GM21515 (cell line): Measurements from ENCODE around the gene BSCL2.
"Not testable (repeated sequence)": the region's sequence is repeated elsewhere in the genome, so short reads cannot be mapped to it uniquely, and the experiment has no call there.

ENCODE experiments used
- ATAC-seq: cut with Tn5 transposase; IDR thresholded peaks from one replicate; pipeline ENCODE4 v1.9.1; 2021; ENCODE audit not compliant: unreplicated experiment

BSCL2 gene

DNA sequence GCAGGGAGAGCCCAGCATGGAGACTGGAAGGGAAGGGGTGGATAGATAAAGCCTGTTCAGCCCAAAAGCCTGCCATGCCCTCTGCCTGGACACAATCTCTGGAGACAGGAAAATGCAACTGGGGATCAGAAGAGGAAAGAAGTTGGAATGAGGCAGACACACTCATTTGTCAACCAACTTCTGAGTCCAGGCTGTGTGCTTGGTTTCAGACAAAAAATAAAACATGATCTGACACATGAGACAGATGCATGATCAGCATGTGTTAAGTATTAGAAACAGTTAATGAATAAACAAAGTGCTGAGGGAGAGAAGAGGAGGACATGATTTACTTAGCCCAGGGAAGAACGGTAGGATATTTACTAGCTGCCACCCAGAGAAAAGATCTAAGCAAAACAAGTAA lies 18.7 kb downstream of the BSCL2 start:
- no peak for ATAC-seq

DNA sequence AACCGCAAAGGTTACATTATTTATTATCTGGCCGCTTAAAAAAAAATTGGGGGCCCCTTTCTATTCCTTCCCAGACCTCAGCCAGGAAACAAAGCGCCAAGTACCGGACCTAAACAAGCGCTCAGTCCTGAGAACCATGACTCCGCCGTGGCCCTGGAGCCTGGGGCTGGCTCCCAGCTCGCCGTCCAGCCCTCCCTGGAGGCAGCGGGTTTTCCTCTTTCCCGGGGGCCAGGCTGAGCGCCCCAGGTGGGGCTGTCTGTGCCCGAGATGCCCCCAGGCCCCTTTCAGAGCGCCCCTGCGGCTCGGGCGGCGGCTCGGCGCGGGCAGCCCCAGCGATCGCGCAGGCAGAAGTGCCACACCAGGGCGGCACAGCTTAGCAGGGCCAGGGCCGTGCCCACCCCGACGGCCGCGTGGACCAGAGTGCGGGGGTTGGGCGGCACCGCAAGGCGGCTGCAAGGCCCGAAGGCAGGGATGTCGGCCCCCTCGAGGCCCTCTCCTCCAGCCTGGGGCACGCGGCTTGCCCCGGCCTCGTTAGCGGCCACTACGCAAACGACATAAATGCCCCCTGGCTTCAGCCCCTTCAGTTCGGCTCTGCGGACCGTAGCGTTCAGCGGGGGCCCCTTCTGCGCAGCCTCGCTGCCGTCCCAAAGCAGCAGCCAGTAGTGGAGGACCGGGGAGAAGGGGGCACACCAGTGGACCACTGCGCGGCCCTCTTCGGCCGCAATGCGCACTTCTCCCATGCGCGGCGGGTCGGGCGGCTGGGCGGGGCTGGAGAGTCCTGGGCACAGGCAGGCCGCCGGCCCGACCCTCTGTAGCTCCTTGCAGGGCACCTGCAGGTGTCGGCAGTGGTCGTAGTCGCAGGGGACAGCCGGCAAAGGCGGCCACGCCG lies 19.5 kb downstream of the BSCL2 start:
- no peak for ATAC-seq

DNA sequence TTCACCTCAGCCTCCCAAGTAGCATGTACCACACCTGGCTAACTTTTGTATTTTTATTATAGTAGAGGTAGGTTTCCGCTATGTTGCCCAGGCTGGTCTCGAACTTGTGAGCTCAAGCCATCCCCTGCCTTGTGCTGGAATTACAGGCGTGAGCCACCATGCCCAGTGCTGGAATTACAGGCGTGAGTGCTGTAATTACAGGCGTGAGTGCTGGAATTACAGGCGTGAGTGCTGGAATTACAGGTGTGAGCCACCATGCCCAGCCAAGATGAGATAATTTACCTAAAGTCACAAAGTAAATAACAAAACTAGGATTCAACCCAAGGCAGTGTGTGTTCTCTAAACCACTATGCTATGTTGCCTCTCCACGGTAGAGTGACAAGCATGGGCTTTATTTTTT lies 24.7 kb downstream of the BSCL2 start:
- ATAC-seq = no peak

DNA sequence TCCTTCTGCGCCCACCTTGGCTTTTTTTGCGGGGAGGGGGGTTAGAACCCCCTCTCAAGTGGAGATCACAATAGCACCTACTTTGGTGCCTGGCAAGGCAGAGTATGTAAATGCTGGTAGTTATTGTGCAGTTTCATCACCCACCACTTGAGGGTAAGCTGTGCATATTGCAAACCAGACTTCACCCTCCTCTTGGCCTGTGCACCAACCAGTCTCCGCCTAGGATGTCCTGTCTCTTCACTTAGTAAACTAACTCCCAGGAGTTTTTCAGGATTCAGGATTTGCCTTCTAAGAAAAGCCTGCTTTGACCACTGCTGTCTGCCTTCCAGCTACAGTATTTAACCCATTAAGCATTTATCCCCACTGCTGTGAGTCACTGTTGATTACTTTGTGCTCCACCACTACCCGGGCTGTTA lies 26.4 kb downstream of the BSCL2 start:
- ATAC-seq = no peak

DNA sequence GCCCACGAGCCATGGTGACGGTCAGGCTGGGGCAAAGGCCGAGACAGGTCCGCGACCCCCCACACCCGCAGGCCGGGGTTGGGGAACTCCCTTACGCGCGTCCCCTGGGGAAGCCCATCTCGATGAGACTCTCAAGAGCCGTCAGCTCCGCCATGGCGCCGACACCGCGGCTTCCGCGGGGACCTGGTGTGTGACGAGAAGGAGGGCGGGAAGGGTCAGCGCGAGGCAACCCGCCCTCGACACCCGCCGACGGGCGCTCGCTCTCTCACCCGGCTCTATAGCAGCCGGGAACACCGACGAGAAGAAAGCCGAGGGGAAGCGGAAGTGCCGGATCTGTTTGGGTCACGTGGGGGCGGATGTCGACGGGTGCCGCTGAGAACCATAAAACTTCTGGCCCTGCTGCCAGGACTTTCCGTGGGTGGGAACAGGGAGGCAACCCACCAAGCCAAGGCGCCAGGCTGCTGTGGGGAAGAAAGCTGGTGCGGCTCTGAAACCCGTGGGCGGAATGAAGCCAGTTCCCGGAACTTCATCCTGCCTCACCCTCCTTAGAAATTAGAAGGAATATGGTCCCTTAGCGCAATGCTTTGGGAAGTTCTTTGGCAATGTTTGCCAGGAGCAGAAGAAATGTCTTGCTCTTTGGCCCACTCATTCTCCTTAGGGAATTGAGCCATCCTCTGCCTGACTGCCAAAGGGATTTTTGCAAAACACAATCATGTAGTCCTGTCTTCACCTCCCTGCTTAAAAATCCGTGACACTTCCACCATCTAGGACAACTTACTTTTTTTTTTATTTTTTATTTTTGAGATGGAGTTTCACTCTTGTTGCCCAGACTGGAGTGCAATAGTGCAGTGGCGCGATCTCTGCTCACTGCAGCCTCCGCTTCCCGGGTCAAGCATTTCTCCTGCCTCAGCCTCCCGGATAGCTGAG lies 28.2 kb downstream of the BSCL2 start, which contains the start of gene UBXN1:
TSS of gene UBXN1 (minus strand) at position 304 of the 927 bp plus-strand sequence. CDS start at position 154, 150 bp downstream.
- peak; percentile 65 for ATAC-seq

DNA sequence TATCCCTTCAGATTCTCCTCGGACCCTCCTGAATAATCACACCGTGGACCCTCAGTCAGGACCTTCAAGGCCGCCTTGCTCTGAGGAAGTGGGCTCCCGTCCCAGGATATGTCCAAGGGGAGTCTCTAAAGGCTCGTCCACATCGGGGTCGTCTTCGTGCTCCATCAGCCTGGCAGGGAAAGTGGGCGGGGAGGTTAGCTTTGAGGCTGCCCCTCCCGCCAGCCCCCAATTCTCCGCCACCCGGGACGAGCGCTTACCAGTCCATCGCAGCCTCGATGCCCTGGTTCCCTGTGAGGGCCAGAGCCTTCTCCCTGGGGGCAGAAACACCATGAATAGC lies 28.8 kb downstream of the BSCL2 start:
- ATAC-seq = no peak

DNA sequence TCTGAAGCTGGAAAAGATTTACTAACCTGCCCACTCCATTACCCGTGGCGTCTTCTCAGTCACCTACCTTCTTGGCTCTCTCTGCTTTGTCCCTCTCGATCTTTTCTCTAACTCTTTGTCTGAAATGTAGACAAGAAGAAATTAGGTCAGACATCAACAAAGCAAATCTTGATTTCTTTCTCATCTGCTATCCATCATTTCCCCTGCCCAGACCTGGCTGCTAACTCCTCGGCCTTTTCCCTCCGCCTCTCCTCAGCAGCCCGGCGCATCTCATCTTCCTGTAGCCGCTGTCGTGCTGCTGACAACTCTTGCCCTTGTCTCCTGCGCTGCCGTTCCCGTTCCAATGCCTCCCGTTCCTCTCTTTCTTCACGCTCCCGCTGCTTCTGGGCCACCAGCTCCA lies 29.5 kb downstream of the BSCL2 start:
- ATAC-seq = no peak

DNA sequence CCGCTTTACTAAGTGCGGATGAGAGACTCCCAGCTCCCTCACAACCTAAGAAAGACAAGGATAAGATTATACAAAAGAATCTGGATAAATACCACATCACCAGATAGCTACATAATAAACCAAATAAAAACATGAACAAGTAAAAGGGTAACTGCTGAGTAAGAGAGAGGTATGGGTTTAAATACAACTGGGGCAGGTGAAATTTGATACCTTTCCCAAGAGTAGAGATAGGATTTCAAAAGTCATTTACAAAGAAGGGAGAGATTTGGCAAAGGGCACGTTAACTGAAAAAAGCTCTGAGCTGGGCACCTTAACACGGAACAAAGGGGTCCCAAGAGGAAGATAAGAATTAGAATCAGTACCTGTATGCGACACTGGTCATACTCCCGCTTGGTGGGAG lies 30.1 kb downstream of the BSCL2 start:
- no peak for ATAC-seq

DNA sequence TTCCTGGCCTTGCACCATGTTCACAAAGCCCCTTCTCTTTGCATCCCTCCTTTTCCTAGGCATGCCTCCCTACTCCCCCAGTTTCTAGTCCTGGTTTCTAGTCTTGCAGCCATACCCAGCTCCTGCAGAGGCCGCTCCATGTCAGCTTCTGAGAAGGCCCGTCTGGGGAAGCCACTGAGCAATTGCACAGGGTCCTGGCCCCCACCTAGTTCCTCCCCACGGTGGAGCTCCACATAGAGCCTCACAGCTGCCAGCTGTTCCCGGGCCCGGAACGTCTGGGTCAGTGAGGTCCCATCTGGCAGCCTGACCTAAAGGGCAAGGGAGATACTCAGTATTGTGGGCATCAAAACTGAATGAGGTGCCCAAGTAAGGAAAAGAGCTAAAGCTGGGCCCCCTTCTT lies 30.5 kb downstream of the BSCL2 start:
- no peak for ATAC-seq

DNA sequence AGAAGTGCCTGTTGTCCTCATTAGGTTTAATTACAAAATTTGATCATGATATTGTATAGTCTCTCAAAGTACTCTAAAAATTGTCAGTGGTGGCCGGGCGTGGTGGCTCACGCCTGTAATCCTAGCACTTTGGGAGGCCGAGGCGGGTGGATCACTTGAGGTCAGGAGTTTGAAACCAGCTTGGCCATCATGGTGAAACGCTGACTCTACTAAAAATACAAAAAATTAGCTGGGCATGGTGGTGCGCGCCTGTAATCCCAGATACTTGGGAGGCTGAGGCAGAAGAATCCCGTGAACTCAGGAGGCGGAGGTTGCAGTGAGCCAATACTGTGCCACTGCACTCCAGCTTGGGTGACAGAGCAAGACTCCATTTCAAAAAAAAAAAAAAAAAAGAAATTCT lies 31.8 kb downstream of the BSCL2 start:
- not testable (repeated sequence) for ATAC-seq

DNA sequence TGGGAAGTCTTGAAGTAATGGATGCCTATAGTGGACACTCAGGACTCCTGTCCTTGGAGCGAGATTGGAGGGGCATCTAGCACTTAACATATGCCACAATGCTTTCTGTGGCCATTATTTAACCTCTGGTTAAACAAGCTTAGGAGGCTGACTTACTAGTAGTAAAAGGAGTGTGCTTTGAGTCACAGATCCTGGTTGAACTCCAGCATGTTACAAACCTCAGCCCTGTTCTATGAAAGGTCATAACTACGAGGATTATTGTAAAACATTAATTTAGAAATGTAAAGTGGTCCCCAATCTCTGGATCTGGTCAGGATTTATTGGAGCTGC lies 34.1 kb downstream of the BSCL2 start:
- no peak for ATAC-seq

DNA sequence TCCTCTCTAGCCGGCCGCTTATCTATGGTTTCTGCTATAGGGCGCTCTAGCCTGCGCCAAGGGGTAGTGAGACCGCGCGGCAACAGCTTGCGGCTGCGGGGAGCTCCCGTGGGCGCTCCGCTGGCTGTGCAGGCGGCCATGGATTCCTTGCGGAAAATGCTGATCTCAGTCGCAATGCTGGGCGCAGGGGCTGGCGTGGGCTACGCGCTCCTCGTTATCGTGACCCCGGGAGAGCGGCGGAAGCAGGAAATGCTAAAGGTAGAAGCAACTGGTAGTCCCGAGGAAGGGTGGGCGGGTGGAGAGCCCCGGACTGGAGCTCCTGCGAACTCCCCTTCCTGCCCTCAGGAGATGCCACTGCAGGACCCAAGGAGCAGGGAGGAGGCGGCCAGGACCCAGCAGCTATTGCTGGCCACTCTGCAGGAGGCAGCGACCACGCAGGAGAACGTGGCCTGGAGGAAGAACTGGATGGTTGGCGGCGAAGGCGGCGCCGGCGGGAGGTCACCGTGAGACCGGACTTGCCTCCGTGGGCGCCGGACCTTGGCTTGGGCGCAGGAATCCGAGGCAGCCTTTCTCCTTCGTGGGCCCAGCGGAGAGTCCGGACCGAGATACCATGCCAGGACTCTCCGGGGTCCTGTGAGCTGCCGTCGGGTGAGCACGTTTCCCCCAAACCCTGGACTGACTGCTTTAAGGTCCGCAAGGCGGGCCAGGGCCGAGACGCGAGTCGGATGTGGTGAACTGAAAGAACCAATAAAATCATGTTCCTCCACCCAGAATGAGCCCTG lies 35.4 kb downstream of the BSCL2 start, which contains the start of the genes LBHD1 and UQCC3:
TSS of gene LBHD1 (minus strand) at position 660 of the 782 bp plus-strand sequence. CDS start 2,236 bp downstream, outside the sequence.
TSS of gene UQCC3 (plus strand) at position 66 of the 782 bp plus-strand sequence. CDS start at position 139, 73 bp downstream.
- ATAC-seq = peak; percentile 45

DNA sequence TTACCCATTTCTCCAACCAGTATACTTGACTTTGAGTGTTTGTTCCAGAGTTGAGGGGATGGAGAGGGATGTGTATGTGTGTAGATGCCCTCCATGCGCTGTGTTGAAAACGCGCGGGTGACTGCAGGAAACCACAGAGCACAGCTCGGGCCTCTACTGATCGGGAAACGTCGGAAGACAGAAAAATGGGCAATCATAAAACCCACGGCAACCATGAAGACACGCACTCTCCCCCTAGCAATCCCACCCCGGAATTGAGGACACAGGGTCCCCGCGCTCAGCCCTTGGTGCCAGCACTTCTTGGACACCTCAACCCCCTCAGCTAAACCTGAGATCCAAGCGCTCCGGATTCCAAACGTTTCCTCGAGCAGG lies 36.0 kb downstream of the BSCL2 start:
- ATAC-seq = peak; percentile 21

DNA sequence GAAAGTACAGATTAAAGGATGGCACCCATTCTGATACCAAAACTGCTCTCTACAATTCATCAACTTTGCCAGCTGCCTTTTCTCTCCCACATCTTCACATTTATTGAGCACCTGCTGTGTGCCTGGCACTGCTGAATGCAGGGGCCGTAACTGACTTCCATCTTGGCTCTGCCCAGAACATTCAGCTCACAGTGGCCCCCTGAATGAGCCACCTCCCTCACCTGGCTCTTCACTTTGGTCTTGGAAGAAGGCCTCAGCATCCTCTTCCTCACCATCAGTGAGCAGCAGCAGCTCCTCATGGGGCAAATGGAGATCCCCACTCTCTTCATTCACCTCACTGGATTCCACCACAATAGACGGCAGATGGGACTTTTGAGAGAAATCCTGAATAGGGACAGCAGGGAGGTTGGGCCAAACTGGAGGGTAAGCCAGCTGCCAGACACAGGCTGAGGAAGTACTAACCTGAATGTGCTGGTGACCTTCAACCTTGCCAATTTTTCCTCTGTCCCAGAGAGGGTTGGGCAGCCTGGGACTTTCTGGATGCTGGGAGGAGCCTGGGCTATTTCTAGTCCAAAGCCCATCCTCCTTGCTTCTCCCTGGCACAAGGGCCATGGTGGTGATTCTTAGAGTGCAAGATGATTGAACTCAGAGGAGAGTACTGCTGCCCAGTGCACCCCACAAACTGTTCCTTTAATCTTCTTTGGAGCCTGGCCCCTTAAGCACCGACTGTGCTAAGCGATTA lies 37.6 kb downstream of the BSCL2 start:
- ATAC-seq = no peak

DNA sequence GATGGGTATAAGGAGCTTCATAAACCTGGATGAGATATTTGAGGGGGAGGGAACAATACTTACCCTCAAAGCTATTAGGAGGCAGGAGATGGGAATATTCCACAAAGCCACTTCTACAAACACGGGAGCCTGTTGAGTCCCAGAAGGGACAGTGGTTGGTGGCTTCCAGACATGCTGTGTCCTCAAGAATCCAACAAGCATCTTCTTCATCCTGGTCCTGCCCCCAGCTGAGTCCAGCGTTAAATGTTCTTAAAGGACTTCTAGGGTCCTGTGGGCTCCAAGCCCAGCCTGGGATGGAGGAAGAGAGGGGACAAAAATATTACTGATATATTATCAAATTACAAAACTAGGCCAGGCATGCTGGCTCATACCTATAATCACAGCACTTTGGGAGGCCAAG lies 39.8 kb downstream of the BSCL2 start:
- ATAC-seq = no peak

DNA sequence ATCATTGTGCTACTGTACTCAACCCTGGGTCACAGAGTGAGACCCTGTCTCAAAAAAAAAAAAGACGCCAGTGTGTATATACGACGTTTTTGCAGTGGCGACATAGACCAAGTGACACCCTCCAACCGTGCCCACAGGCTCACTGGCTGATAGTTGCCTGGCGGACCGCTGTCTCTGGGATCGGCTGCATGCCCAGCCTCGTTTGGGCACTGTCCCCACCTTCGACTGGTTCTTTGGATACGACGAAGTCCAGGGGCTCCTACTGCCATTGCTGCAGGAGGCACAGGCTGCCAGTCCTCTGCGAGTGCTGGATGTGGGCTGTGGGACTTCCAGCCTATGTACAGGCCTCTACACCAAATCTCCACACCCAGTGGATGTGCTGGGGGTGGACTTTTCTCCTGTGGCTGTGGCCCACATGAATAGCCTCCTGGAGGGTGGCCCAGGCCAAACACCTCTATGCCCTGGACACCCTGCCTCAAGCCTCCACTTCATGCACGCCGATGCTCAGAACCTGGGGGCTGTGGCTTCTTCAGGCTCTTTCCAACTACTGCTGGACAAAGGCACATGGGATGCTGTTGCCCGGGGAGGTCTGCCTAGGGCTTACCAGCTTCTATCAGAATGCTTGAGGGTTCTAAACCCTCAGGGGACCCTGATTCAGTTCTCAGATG lies 40.8 kb downstream of the BSCL2 start:
- ATAC-seq = no peak

DNA sequence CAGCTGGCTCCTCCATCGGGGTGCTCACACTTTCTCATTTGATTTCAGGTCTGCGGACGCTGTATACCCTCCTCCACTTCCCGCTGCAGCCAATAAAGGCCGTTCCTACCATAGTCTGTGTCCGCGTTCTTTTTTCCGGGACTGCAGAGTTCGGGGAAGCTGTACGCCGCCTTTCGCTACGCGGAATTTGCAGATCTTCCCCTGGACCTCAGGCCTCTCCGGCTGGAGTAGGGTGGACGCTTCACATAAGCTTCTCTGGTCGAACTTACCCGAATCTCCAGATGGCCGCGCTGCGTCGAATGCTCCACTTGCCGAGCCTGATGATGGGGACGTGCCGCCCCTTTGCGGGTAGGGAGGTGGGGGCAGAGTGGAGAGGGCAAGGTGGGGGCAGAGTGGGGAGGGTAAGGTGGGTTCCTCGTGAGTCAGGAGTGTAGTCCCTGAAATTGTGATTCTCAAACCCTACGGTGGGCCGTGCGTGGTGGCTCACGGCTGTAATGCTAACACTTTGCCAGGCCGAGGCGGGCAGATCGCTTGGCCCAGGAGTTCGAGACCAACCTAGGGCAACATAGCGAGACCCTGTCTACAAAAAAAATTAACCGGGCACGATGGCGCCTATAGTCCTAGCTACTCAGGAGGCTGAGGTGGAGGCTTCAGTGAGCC lies 41.5 kb downstream of the BSCL2 start:
- peak; percentile 24 for ATAC-seq

DNA sequence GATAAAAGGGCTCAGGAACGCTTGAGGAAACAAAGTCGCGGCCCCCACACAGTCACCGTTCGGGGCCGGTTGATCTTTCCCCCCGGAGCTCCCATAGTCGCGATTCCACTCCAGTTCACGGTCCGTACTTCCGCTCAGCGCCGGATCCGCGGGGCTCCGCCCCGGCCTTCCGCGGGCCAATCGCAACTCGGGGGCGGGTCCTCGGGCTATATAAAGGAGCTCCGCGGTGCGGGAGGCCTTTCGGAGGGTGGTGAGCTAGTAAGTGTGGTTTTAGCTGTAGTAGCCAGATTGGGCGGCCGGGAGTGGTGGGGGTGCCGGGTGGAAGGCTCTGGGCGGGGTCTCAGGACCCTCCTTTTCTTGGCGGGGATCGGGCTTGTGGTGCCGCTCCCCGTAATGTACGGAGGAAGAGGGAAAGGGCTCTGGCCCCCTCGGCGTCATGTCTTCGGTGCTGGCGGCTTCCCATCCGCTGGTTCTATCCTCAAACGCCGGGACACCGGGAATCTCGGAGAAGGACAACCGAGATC lies 42.1 kb downstream of the BSCL2 start, which contains the start of the genes C11orf98 and CSKMT:
TSS of gene C11orf98 (minus strand) at position 136 of the 524 bp plus-strand sequence. CDS start at position 95, 41 bp downstream.
TSS of gene CSKMT (plus strand) at position 238 of the 524 bp plus-strand sequence. CDS start 568 bp downstream, outside the sequence.
- peak; percentile 67 for ATAC-seq
